GM21528 (cell line): ENCODE measurements around the gene IL17B.

ENCODE experiments used
- ATAC-seq: cut with Tn5 transposase; IDR thresholded peaks from one replicate; pipeline ENCODE4 v1.9.1; 2021; ENCODE audit warnings: mild to moderate bottlenecking, moderate library complexity; ENCODE audit not compliant: unreplicated experiment, low FRiP score

IL17B gene

DNA sequence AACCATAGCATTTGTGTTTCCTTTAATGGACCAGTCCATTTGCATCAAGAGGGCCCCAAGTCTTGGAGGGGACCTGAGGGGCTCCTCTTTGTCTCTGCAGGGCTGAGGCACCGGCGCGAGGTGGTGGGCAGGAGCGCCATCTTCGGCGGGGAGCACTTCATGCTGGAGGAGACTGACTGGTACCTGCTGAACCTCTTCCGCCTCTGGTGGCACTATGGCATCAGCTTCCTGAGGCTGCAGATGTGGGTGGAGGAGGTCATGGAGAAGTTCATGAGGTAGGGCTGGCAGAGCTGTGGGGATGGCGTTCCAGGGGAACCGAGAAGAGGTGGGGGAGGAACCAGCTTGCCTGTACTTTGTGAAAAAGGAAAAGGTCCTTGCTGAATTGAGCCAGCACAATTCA lies 15.2 kb downstream of the IL17B start:
- no peak for ATAC-seq

DNA sequence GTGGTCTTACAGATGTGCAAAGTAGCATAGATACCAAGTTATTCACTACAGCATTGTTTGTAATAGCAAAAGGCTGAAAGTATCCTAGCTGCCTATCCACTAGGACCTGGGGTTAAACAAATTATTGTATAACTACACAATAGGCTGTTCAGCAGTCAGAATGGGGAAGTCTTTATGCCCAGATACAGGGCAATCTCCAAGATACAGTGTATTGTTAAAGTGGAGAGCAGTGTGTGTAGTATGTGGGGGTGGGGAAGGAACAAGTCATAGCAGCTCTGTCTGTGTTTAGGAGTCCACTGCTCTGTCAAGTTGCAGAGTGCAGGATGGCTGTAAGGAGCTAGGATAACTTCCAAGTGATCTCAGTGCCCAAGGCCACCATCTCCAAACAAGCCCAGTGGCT lies 15.7 kb downstream of the IL17B start:
- no peak for ATAC-seq

GRCh38 chr5:149362541-149362940 lies 16.6 kb downstream of the IL17B start:
- no peak for ATAC-seq

DNA sequence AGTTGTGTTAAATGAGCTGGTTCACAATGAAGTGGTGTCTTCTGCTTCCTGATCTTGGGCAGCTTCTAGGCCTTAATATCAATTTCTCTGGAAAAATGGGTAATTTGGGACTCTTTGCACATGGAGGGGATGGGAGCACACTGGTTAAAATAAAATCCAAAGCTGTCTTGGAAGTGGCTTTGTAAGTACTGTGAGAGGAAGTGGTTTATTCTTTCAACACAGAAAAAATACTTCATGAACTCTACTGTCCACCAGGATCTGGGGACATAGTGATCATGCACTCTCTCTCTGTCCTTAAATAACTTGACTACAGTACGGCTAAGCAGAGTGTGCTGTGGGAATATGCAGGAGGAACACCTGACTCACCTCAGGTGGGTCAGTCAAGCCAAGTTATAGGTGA lies 18.8 kb downstream of the IL17B start:
- no peak for ATAC-seq

GRCh38 chr5:149358868-149359495 lies 20.1 kb downstream of the IL17B start:
- no peak for ATAC-seq

- peak; percentile 29 for ATAC-seq
Observed at GRCh38 chr5:149358294-149358651, 20.8 kb downstream of the IL17B start.

DNA sequence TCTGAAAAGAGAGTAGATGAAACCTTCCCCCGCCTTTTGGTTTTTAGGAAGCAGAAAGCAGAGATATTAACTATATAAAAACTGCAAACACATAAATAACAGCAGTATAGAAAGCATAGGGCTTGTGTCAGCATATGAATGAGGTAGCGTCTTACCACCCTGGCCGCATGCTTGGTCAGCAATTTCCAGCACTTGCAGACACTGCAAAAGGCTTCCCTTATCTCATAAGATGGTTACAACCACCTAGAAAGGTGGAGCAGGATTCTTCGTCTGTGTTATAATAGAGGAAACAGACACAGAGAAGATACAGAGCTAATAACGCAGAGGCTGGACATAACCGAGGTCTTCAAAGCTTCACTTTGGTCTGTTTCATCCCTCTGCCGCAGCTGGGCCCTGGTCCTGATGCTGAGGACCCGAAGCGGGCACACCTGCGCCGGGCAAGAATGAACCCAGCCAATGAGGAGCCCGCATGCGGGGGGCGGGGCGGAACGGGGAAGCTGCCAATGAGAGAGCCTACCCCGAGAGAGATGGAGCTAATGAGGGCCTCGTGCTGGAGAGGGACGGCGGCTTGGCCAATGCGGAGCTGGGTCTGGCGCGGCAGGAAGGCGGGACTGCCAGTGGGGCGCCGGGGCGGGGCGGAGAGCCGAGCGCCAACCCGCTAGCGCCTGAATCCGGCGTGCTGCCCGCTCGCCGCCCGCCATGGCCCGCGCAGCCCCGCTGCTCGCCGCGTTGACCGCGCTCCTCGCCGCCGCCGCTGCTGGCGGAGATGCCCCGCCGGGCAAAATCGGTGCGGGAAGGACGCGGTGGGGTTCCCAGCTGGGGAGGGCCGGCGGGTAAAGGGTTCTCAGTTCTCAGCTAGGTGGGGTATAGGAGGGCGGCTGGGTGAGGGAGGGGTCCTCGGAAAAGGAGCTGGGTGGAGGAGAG lies 21.5 kb downstream of the IL17B start, which contains the start of gene PCYOX1L:
TSS of gene PCYOX1L (plus strand) at position 677 of the 924 bp plus-strand sequence. CDS start at position 700, 23 bp downstream.
- peak; percentile 99 for ATAC-seq

DNA sequence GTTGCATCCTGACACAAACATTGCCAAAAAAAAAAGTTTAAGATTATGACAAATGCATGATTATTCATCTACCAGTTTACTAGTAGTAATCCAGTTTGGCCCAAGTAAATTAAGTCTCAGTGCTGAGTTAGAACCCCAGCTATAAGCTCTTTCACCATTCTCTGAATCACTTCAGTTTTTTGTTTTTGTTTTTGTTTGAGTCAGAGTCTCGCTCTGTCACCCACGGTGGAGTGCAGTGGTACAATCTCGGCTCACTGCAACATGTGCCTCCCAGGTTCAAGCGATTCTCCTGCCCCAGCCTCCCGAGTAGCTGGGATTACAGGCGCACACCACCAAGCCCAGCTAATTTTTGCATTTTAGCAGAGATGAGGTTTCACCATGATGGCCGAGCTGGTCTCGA lies 22.7 kb downstream of the IL17B start:
- no peak for ATAC-seq

DNA sequence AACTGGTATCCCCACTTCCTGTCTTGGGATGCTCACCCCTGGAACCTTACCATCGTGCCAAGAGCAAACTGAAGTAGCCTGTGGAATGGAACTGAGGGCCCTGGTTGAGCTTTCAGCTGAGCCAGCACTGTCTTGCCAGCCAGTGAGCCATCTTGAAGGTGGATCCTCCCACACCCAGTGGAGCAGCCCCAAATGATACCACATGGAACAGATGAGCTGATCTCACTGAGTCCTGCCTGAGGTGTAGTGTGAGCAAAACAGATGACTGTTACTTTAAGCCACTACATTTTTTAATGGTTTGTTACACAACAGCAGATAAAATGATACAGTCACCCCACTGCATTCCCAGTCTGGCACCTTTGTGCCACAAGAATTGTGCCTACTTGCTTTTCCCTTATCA lies 23.4 kb downstream of the IL17B start:
- no peak for ATAC-seq

DNA sequence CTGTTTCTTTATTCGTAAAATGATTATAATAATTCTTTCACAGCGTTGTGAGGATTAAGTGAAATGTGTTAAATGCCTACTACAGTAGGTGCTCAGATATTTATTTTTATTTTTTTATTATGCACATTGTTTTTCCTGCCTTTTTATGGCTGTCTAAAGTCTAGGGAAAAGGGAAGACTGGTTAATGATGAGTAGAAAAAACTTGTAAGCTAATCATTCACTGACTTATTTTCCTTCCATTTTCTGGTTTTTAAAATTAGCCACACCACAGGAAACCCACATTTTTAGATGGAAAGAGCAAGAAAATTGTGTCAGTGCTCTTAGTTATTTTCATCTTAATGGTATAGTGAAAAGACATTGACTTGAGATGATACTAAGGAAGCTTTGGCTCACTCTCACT lies 25.2 kb downstream of the IL17B start:
- ATAC-seq = no peak

DNA sequence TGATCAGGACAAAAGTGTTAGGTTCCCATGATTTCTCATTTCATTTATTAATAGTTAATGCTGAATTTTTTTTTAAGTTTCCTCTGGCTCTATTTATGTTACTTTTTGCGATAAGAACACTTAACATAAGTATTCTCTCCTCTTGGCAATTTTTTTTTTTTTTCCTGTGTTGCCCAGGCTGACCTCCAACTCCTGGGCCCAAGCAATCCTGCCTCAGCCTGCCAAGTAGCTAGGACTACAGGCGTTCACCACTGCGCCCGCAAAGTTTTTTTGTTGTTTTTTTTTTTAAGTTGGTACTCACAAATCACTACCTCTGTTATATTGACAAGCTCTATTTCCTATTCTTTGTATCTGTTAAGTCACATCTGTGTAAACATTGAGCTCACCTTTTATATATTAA lies 26.9 kb downstream of the IL17B start:
- ATAC-seq = no peak

DNA sequence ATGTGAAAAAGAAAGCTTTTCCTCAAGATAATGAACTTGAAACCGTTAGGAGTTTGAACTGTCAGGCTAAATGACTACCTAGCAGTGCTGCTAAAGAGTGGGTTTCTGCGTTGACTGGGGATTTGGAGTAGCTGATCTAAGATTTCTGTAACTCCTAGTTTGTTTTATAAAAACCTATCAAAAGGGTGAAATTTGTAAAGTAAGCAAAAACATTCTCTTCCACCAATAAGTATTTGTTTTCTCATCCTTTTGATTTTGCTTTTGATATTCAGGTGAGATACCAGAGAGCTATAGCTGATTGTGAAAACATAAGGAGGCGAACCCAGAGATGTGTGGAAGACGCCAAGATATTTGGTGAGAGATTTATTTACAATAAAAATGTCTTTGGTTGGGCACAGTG lies 29.7 kb downstream of the IL17B start:
- no peak for ATAC-seq

DNA sequence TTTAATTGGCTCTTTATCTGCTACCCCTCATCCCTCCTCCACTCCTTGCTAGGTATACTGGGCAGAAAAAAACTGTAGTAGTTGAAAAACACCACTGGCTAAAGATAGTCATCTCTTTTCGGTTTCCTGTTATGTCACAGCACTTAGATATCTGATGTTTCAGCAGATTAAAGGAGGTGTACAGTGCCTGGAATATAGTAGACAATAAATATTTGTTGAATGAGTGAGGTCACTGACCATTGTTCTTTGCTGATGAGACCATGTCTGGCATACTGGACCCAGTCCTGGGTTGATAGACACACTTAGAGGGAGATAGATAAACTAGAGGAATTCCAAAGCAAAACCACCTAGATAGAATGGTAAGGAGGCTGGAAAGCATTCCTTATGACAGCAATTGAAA lies 30.6 kb downstream of the IL17B start:
- no peak for ATAC-seq

- no peak for ATAC-seq
Observed at GRCh38 chr5:149345892-149346222, 33.2 kb downstream of the IL17B start.

GRCh38 chr5:149345147-149345891 lies 33.8 kb downstream of the IL17B start, which contains the start of gene GRPEL2:
Gene GRPEL2 (plus strand): TSS chr5:149345499. CDS start chr5:149345540, 41 bp downstream.
- peak; percentile 97 for ATAC-seq

DNA sequence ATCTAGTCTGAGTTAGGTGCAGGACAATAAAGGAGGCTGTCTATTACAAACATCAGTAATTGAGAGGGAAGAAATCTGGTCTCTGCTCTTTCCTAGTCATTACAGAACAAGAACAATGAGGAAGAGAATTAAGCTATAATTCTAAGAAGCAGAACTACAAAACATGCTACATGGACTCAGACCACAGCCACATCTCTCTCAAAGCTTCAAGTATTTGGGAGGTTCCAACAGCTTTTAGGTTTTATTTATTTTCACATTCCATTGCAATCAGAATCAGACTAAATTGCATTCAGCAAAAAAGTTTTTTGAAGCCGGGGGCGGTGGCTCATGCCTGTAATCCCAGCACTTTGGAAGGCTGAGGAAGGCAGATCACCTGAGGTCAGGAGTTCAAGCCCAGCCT lies 34.9 kb downstream of the IL17B start:
- ATAC-seq = no peak

GRCh38 chr5:149341876-149342275 lies 37.2 kb downstream of the IL17B start:
- no peak for ATAC-seq

DNA sequence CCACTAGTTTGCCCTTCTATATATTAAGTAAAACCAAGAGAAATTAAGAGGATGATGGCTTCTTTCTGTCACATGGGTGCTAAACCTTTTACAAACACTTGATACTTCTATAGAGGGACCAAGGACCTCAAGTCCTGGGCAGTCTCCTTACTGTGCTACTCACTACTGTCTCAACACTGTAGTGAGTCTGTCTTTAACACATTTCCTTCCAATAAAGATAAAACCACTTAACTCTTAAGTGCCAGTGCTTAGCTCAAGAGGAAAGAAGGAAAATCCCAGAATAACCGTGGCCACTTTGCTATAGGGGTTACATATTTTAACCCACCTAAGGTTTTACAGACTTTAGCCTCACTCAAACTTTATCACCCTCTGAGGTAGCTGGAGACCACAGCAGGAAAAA lies 38.2 kb downstream of the IL17B start:
- no peak for ATAC-seq

GRCh38 chr5:149338364-149338763 lies 40.7 kb downstream of the IL17B start:
- ATAC-seq = no peak

GRCh38 chr5:149337736-149338135 lies 41.4 kb downstream of the IL17B start:
- no peak for ATAC-seq

- ATAC-seq = no peak
Observed at GRCh38 chr5:149333711-149334443, 45.2 kb downstream of the IL17B start.
